HG03460 (cell line): ENCODE measurements around the gene STARD7.
"Not testable (repeated sequence)": the region's sequence is repeated elsewhere in the genome, so short reads cannot be mapped to it uniquely, and the experiment has no call there.

Source experiments
- ATAC-seq: cut with Tn5 transposase; IDR thresholded peaks from one replicate; pipeline ENCODE4 v1.9.1; 2021; ENCODE audit not compliant: unreplicated experiment

STARD7 gene

GRCh38 chr2:96208143-96209010, at the start of gene STARD7:
Gene STARD7, minus strand, starts transcription at chr2:96208827. Its CDS starts 393 bp downstream, at chr2:96208434.
- ATAC-seq, result peak; percentile 85

GRCh38 chr2:96257744-96258143, 49.1 kb upstream of the STARD7 start:
- ATAC-seq, result not testable (repeated sequence)

GRCh38 chr2:96256611-96257113, 48.0 kb upstream of the STARD7 start:
- no peak for ATAC-seq

- ATAC-seq, result no peak
These were observed 45.9 kb upstream of the STARD7 start for GRCh38 chr2:96254571-96254970.

GRCh38 chr2:96253006-96253405, 44.4 kb upstream of the STARD7 start:
- no peak for ATAC-seq

GRCh38 chr2:96252526-96252925, 43.9 kb upstream of the STARD7 start:
- no peak for ATAC-seq

- ATAC-seq, result no peak
These were observed 43.2 kb upstream of the STARD7 start for GRCh38 chr2:96251721-96252292.

GRCh38 chr2:96250188-96250587, 41.6 kb upstream of the STARD7 start:
- no peak for ATAC-seq

- ATAC-seq, result no peak
These were observed 41.0 kb upstream of the STARD7 start for GRCh38 chr2:96249654-96250053.

- ATAC-seq, result no peak
These were observed 40.0 kb upstream of the STARD7 start for GRCh38 chr2:96248624-96249023.

- no peak for ATAC-seq
These were observed 39.3 kb upstream of the STARD7 start for GRCh38 chr2:96247896-96248295.

GRCh38 chr2:96247009-96247408, 38.4 kb upstream of the STARD7 start:
- no peak for ATAC-seq

- no peak for ATAC-seq
These were observed 37.2 kb upstream of the STARD7 start for GRCh38 chr2:96245609-96246390.

- no peak for ATAC-seq
These were observed 35.2 kb upstream of the STARD7 start for GRCh38 chr2:96243843-96244242.

- peak; percentile 89 for ATAC-seq
These were observed 33.4 kb upstream of the STARD7 start for GRCh38 chr2:96241900-96242611.

GRCh38 chr2:96241227-96241626, 32.6 kb upstream of the STARD7 start:
- ATAC-seq, result no peak

- no peak for ATAC-seq
These were observed 31.9 kb upstream of the STARD7 start for GRCh38 chr2:96240341-96241038.

- no peak for ATAC-seq
These were observed 31.2 kb upstream of the STARD7 start for GRCh38 chr2:96239745-96240264.

GRCh38 chr2:96239091-96239490, 30.5 kb upstream of the STARD7 start:
- no peak for ATAC-seq

- ATAC-seq, result no peak
These were observed 29.6 kb upstream of the STARD7 start for GRCh38 chr2:96238266-96238665.
